GM10266 (cell line): Measurements from ENCODE around the gene APOBEC4.
"Not testable (repeated sequence)": the region's sequence is repeated elsewhere in the genome, so short reads cannot be mapped to it uniquely, and the experiment has no call there.

Experiments used
- DNase-seq: peaks from one replicate; pipeline ENCODE4 v3.0.0; 2012; ENCODE audit errors: extremely low spot score
- CTCF ChIP-seq: IDR thresholded peaks from 2 replicates; pipeline ENCODE4 v1.5.1; 2012; ENCODE audit warnings: mild to moderate bottlenecking, low read depth; ENCODE audit not compliant: control insufficient read depth, insufficient read depth; ENCODE audit errors: missing control alignments

The APOBEC4 gene

GRCh38 chr1:183622884-183623785 lies 30.0 kb downstream of the APOBEC4 start:
- TF ChIP-seq CTCF = peak; percentile 76
- peak; percentile 37 for DNase-seq

DNA sequence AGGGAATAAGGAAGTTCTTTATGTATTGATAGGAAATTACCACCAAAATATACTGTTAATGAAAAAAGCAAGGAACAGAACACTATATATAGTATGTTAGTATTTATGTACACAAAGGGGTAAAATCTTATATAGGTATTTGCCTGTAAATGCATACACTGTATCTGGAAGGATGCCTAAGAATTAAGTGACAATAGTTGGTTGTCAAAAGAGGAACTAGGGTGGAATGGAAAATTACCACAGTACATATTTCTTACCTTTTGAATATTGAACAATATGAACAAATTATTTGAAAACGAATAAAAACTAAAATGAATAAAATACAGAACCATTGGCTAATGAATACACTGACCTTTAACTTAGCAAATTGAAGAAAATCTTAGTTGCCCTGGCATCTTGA lies 31.1 kb downstream of the APOBEC4 start:
- TF ChIP-seq CTCF = no peak
- no peak for DNase-seq

DNA sequence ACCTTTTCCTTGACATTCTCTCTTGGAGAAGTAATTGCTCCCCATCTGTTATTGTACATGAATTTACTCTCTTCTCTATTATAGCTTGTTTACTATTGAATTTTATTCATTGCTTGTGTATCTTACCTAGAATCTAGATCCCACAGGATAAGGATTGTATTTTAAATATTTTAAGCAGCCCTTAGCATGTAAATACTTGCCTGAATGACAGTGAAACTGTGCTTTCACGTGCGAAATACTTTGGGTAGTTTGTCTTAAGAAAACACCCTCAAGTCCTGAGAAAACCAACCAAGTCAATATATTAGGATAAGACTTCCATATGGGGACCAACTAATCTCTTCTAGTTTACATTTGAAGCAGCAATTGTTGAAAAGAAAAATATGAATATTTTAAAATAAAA lies 32.8 kb downstream of the APOBEC4 start:
- TF ChIP-seq CTCF = no peak
- DNase-seq = no peak

DNA sequence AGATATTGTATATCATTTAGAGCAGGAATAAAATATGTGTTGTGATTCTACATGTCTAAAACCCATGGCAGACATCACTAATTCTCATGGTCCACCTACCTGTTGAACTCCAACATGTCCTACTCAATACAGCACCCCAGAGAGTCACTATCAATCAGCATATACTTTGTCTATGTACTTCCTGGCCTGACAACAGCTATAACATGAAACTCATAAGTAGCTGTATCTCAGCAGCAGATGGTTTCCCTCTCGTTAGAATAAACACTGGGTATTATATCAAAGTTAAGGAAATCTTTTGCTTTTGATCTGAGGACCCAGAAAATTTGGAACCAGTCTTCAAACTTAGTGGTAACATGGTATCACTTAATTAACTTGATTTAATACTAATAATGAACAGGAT lies 33.3 kb downstream of the APOBEC4 start:
- no peak for DNase-seq
- TF ChIP-seq CTCF = no peak

- not testable (repeated sequence) for DNase-seq
Observed at GRCh38 chr1:183618202-183618601, 34.9 kb downstream of the APOBEC4 start.

GRCh38 chr1:183612975-183613374 lies 40.1 kb downstream of the APOBEC4 start:
- not testable (repeated sequence) for DNase-seq

GRCh38 chr1:183612407-183612806 lies 40.7 kb downstream of the APOBEC4 start:
- TF ChIP-seq CTCF = no peak

DNA sequence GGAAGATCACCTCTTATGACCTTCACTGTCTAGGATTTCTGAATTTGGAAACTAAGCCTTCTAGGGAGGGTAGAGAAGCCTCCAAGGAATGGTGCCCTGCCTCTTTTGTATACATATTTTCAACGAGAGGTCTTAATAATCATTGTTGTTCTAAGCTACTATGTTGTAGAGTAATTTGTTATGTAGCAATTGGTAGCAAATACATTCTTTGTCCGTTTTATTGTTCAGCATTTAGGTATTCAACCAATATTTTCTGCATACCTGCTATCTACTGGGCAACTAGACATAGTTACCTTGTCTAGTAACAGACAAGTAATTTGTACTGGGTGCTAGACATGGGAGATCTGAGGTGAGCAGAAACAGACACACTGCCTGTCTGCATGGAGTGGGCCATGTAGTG lies 42.1 kb downstream of the APOBEC4 start:
- TF ChIP-seq CTCF = no peak
- DNase-seq = no peak

More at GRCh38 chr1:183612407-183612806, 40.7 kb downstream of the APOBEC4 start:
- no peak for DNase-seq
